Activated CD4-positive, alpha-beta T cell treated with anti-CD3 and anti-CD28 coated beads, Interleukin-2, amount 50 U/mL, for 4 hours (primary cell): ENCODE data around the gene SPRR2G.
"Not testable (repeated sequence)": the region's sequence is repeated elsewhere in the genome, so short reads cannot be mapped to it uniquely, and the experiment has no call there.

Source experiments
- DNase-seq, 2 experiments: peaks; one replicate each; pipeline ENCODE4 v3.0.0-alpha.2; 2020

SPRR2G gene

GRCh38 chr1:153150846-153151245 is at the start of gene SPRR2G:
SPRR2G (minus strand) TSS chr1:153150890; CDS start chr1:153150110, 780 bp downstream.
- no peak for DNase-seq

GRCh38 chr1:153195216-153195615 is 44.5 kb upstream of the SPRR2G start:
- DNase-seq, result no peak

GRCh38 chr1:153194331-153195050 is 43.8 kb upstream of the SPRR2G start:
- DNase-seq, result no peak

GRCh38 chr1:153192697-153193096 is 42.0 kb upstream of the SPRR2G start:
- DNase-seq, result no peak

GRCh38 chr1:153190373-153190772 is 39.7 kb upstream of the SPRR2G start:
- DNase-seq, result no peak

- DNase-seq, result not testable (repeated sequence)
Observed at GRCh38 chr1:153188301-153188700, 37.6 kb upstream of the SPRR2G start.

DNA sequence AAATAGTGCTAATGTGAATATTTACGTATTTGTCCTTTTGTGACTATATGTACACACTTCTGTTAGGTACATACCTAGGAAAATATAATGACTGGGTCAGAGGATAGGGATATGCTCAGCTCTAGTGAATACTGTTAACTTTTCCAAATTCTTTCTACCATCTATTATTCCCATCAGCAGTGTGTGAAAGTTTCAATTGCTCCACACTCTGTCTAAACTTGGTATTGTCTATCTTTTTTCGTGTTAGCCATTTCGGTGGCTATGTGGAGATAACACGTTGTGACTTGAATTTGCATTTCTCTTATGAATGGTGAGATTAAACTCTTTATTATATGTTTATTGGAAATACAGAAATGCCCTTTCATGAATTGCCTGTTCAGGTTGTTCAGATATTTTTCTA is 29.9 kb upstream of the SPRR2G start:
- DNase-seq, result no peak

GRCh38 chr1:153178922-153179321 is 28.2 kb upstream of the SPRR2G start:
- DNase-seq, result no peak

GRCh38 chr1:153174624-153175023 is 23.9 kb upstream of the SPRR2G start:
- no peak for DNase-seq

- no peak for DNase-seq
Observed at GRCh38 chr1:153168686-153169085, 18.0 kb upstream of the SPRR2G start.

GRCh38 chr1:153155541-153155940 is 4.9 kb upstream of the SPRR2G start:
- DNase-seq, result no peak

- DNase-seq, result no peak
Observed at GRCh38 chr1:153152481-153152880, 1.8 kb upstream of the SPRR2G start.

- DNase-seq, result no peak
Observed at GRCh38 chr1:153141377-153141776, 9.3 kb downstream of the SPRR2G start.

DNA sequence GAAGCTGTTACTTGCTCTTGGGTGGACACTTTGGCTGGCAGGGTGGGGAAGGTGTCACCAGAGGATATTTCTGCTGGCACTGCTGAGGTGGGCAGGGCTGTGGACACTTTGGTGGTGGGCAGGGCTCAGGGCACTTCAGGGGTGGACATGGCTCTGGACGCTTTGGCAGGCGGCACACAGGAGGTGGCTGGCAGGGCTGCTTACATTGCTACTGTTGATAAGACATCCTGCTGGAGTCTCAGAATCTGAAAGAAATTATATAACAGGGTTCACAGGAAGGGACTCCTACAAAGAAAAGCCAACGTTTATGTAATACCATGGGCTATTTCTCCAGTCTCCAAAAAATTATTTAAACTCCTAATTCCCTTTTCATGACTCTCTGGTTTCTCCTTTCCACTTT is 10.2 kb downstream of the SPRR2G start:
- DNase-seq, result no peak

GRCh38 chr1:153133743-153134142 is 16.9 kb downstream of the SPRR2G start:
- no peak for DNase-seq

DNA sequence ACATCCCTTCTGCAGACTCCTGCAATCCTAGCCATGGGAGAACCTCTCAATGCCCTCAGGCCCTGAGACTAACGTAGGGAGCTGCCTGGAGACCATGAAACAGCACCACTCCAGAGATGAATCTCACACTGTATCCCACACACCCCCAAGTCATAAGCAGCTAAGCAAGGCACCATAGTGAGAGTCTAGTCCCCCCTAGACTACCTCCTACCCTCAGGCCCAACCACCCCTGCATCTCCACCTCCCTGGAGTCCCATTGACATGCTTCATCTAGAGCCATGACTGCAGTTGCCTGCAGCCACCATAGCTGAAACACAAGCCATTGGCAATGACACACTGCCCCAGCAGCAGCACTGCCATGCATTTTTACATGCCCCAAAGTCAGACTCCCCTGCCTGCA is 17.4 kb downstream of the SPRR2G start:
- no peak for DNase-seq

- DNase-seq, result not testable (repeated sequence)
Observed at GRCh38 chr1:153128688-153129087, 22.0 kb downstream of the SPRR2G start.

DNA sequence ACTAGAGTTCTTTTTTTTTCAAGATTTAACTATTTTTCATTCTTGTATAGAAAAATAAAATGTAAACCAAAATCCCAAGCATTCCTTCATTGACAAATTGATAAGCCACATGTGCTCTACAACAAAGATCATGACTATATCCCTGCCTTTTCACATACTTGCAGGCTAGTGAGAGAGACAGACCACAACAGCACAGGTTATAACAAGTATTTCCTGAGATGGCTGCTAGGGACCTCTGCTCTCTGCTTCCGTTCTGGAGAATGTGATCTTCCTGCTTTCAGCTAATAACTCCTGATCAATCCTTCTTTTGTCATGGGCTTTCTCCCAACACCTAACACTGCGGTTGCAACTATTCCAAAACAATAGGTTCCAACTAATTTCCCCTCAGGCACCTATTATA is 23.4 kb downstream of the SPRR2G start:
- DNase-seq, result no peak

- DNase-seq, result no peak
Observed at GRCh38 chr1:153125536-153125935, 25.2 kb downstream of the SPRR2G start.

- DNase-seq, result not testable (repeated sequence)
Observed at GRCh38 chr1:153123793-153124192, 26.9 kb downstream of the SPRR2G start.

- DNase-seq, result no peak
Observed at GRCh38 chr1:153122831-153123421, 27.8 kb downstream of the SPRR2G start.

DNA sequence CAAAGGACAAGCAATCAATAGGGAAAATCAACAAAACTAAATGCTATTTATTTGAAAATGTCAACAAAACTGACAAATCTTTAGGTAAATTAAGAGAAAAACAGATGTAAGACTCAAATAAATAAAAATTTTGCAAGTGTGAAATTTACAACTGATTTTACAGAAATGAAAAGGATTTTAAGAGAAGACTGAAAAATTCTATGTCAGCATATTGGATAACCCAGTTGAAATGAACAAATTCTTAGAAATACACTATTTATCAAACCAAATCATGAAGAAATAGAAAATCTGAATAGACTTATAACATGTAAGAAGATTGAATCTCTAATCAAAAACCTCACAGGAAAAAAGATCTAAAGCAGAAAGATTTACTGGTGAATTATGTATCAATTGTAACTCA is 29.7 kb downstream of the SPRR2G start:
- DNase-seq, result no peak

GRCh38 chr1:153119491-153119971 is 31.2 kb downstream of the SPRR2G start:
- DNase-seq, result no peak

- DNase-seq, result not testable (repeated sequence)
Observed at GRCh38 chr1:153115264-153115663, 35.4 kb downstream of the SPRR2G start.

DNA sequence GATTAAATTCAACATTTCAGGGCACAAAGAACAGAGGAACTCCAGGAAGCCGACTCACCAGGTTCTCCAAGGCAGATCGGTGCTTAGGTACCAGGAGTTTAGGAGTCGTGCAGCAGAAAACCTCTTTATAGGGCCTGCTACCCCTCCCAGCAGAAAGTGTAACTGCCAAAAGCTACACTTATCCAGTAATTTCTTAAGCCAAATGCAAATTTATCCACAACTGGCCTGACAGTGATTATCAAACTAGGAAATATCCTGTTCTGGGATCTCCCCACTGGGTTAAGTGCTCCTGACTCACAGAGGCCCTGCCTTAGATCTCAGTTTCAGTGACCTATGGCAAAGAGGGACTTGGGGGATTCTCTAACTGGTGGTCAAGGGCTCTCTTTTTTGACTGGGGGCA is 37.3 kb downstream of the SPRR2G start, which contains the start of gene SPRR2F:
Gene SPRR2F, minus strand, starts transcription at position 101 of the 400 bp plus-strand sequence. CDS start 783 bp downstream, outside the sequence.
- DNase-seq, result no peak
